GM21825 (cell line): ENCODE data around the gene MSX1.
"Not testable (repeated sequence)": the region's sequence is repeated elsewhere in the genome, so short reads cannot be mapped to it uniquely, and the experiment has no call there.

Source experiments
- ATAC-seq: cut with Tn5 transposase; IDR thresholded peaks from one replicate; pipeline ENCODE4 v1.9.1; 2021; ENCODE audit warnings: mild to moderate bottlenecking, moderate library complexity; ENCODE audit not compliant: unreplicated experiment

Gene MSX1

GRCh38 chr4:4859325-4859798, at the start of gene MSX1:
Gene MSX1, plus strand, starts transcription at chr4:4859665. Its CDS starts 235 bp downstream, at chr4:4859900.
- peak; percentile 83 for ATAC-seq

- no peak for ATAC-seq
Observed at GRCh38 chr4:4810092-4810774, 49.2 kb upstream of the MSX1 start.

- no peak for ATAC-seq
Observed at GRCh38 chr4:4810778-4811177, 48.7 kb upstream of the MSX1 start.

GRCh38 chr4:4812145-4812794, 47.2 kb upstream of the MSX1 start:
- ATAC-seq: no peak

GRCh38 chr4:4818415-4819212, 40.9 kb upstream of the MSX1 start:
- no peak for ATAC-seq

- no peak for ATAC-seq
Observed at GRCh38 chr4:4819213-4819606, 40.3 kb upstream of the MSX1 start.

GRCh38 chr4:4820261-4820660, 39.2 kb upstream of the MSX1 start:
- no peak for ATAC-seq

GRCh38 chr4:4820739-4821138, 38.7 kb upstream of the MSX1 start:
- no peak for ATAC-seq

- no peak for ATAC-seq
Observed at GRCh38 chr4:4821577-4821976, 37.9 kb upstream of the MSX1 start.

- ATAC-seq: not testable (repeated sequence)
Observed at GRCh38 chr4:4822286-4822685, 37.2 kb upstream of the MSX1 start.

- ATAC-seq: no peak
Observed at GRCh38 chr4:4823621-4824162, 35.8 kb upstream of the MSX1 start.

GRCh38 chr4:4824232-4824631, 35.2 kb upstream of the MSX1 start:
- no peak for ATAC-seq

GRCh38 chr4:4825431-4825830, 34.0 kb upstream of the MSX1 start:
- ATAC-seq: no peak

- no peak for ATAC-seq
Observed at GRCh38 chr4:4829837-4830236, 29.6 kb upstream of the MSX1 start.

- no peak for ATAC-seq
Observed at GRCh38 chr4:4831266-4831665, 28.2 kb upstream of the MSX1 start.

GRCh38 chr4:4831825-4832224, 27.6 kb upstream of the MSX1 start:
- no peak for ATAC-seq

- no peak for ATAC-seq
Observed at GRCh38 chr4:4836044-4836443, 23.4 kb upstream of the MSX1 start.

GRCh38 chr4:4837316-4837715, 22.1 kb upstream of the MSX1 start:
- no peak for ATAC-seq

GRCh38 chr4:4838051-4838935, 21.2 kb upstream of the MSX1 start:
- no peak for ATAC-seq
